ENCODE results near the gene FRMD4B. TPM values are rescaled to one million over a fixed set of nuclear protein-coding genes. Genes with fewer than 3 reads are reported as not detected.

FRMD4B gene
- total RNA-seq, 4 donors from 2014 or later: 58.0 to 71.9 (median 63.4) TPM

DNA sequence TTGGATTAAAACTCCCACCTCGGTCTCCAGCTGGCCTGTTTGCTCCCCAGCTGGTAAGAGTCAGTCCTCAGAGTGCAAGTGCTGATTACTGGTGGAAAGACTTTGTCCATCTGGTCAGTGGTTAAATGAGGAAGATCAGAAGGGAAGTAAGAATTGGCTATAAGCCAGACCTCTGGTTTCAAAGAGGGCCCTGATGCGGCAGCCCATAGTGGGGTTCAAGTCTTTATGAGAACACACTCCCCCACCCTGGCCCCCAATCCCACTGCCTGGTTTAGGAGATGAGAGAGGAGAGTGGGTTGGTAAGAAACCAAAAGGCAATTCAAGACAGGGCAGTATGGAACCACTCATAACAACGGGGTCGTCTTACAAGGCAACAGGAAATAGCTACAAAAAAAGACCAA, 65.0 kb downstream of the FRMD4B start:
- no peak for DNase-seq (ENCODE audit: low spot score in 2 of 2)
- no peak for TF ChIP-seq POLR2A (IDR thresholded peaks at IDR 0.05)
- TF ChIP-seq, protein P1, sequence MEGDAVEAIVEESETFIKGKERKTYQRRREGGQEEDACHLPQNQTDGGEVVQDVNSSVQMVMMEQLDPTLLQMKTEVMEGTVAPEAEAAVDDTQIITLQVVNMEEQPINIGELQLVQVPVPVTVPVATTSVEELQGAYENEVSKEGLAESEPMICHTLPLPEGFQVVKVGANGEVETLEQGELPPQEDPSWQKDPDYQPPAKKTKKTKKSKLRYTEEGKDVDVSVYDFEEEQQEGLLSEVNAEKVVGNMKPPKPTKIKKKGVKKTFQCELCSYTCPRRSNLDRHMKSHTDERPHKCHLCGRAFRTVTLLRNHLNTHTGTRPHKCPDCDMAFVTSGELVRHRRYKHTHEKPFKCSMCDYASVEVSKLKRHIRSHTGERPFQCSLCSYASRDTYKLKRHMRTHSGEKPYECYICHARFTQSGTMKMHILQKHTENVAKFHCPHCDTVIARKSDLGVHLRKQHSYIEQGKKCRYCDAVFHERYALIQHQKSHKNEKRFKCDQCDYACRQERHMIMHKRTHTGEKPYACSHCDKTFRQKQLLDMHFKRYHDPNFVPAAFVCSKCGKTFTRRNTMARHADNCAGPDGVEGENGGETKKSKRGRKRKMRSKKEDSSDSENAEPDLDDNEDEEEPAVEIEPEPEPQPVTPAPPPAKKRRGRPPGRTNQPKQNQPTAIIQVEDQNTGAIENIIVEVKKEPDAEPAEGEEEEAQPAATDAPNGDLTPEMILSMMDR (IDR thresholded peaks at IDR 0.05): no peak
- WGBS, 2 donors: 65 to 73% methylated on average over 4 of the region's 4 CpGs
- no peak overlapping the region for H3K4me3 ChIP-seq (ENCODE audit: low read depth, poor library complexity, severe bottlenecking)
- intact Hi-C loops (cut with DNase I; ENCODE audit: low total_unique reads): no loop called here

DNA sequence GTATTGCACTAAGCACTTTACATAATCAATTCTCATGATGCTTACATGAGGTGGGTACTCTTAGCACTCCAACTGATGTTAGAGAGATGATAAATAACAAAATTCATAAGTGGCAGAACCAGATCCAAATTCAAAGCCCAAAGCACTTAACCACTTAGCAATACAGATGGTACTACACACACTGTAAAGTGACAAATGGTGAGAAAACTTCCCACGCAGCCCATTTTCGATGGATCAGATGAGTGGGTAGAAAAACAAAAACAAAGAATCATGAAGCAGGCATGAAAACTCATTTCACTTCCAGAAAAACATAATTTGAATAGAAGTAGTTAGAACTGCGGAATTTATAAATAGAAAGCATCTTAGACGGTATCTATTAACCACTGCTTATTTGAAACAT, 66.2 kb downstream of the FRMD4B start:
- WGBS, 2 donors: 66 to 77% methylated on average over 4 of the region's 4 CpGs
- DNase-seq (ENCODE audit: low spot score in 2 of 2): no peak
- intact Hi-C loops (cut with DNase I; ENCODE audit: low total_unique reads): no loop called here
- no peak overlapping the region for H3K4me3 ChIP-seq (ENCODE audit: low read depth, poor library complexity, severe bottlenecking)
- TF ChIP-seq, protein P1 (IDR thresholded peaks at IDR 0.05): no peak

DNA sequence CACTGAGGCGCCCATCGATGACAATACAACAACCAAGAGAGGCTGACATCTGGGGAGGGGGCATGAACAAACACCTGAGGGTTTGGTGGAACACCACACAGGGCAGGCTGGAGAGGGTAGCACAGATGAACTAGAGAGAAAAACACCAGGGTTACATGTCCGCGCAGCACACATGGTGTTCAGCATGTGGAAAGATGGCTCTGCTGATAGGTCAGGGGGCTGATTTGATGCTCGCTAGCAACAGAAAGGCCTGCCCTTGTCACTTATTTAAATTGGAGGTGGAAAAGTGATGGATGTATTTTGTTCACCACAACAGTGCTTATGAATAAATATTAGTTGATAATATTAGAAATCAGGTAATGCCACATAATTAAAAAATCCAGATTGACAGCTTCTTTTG, 67.5 kb downstream of the FRMD4B start:
- no peak overlapping the region for H3K4me3 ChIP-seq (ENCODE audit: low read depth, poor library complexity, severe bottlenecking)
- intact Hi-C loops (cut with DNase I; ENCODE audit: low total_unique reads): no loop called here
- WGBS, 2 donors: 96 to 97% methylated on average over 5 of the region's 5 CpGs
- TF ChIP-seq POLR2A (IDR thresholded peaks at IDR 0.05): no peak
- TF ChIP-seq, protein P1 (IDR thresholded peaks at IDR 0.05): no peak
- no peak for DNase-seq (ENCODE audit: low spot score in 2 of 2)

DNA sequence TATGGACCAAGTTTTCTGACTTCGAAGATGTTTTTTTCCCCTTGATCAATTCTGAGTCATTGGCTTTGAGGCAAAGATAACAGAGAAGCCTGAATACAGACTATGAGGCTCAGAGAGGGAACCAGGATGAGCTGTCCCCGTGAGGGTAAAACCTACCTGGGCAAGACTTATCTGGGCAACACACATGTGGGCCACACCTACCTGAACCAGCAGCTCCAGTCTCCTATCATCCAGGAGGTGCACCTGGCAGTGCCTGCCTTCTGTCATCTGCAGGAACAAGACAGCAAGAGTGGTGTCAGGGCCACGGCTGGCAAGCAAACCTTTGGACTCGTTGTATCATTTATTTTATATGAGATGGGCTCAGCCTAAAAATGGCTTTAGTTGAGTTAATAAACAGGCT, 72.6 kb downstream of the FRMD4B start:
- TF ChIP-seq, protein P1 (IDR thresholded peaks at IDR 0.05): no peak
- no peak for TF ChIP-seq POLR2A (IDR thresholded peaks at IDR 0.05)
- WGBS, 2 donors: 50 to 59% methylated on average over 4 of the region's 4 CpGs
- no peak overlapping the region for H3K4me3 ChIP-seq (ENCODE audit: low read depth, poor library complexity, severe bottlenecking)
- no peak for DNase-seq (ENCODE audit: low spot score in 2 of 2)
- intact Hi-C loops (cut with DNase I; ENCODE audit: low total_unique reads): no loop called here

DNA sequence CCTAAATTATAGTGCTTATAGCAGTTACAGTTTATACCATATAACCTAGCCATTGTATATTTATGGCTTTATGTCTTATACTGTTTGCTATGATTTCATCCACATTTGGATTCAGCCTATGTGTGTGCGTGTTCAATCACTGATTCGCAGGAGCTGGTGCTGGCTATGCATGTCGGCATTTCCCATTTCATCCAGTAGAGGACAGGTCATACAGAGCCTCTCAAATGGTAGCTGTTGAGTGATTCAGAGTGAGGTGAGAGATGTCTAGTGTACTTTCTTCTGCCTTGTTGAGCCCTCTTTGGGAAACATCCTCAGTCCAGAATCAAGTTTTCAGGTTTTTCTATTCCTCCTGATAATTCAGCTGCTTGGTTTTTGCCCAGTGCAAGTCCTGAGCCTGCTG, 76.1 kb downstream of the FRMD4B start:
- H3K4me3 ChIP-seq (ENCODE audit: low read depth, poor library complexity, severe bottlenecking): no peak overlapping the region
- DNase-seq (ENCODE audit: low spot score in 2 of 2): no peak

More for the DNA sequence above, 76.1 kb downstream of the FRMD4B start:
- intact Hi-C loops (cut with DNase I; ENCODE audit: low total_unique reads): no loop called here
- TF ChIP-seq, protein P1 (IDR thresholded peaks at IDR 0.05): no peak
- TF ChIP-seq POLR2A (IDR thresholded peaks at IDR 0.05): no peak
- WGBS, 2 donors: 70 to 82% methylated on average over 3 of the region's 3 CpGs

Data from lower leg skin (tissue), 4 donors.